GM18861 (cell line): ENCODE data around the gene BNIP1.

ENCODE experiments used
- ATAC-seq: cut with Tn5 transposase; IDR thresholded peaks from one replicate; pipeline ENCODE4 v1.9.1; 2021; ENCODE audit not compliant: unreplicated experiment

The BNIP1 gene

GRCh38 chr5:173163219-173163618 is 18.9 kb downstream of the BNIP1 start:
- no peak for ATAC-seq

GRCh38 chr5:173165177-173166016 is 21.1 kb downstream of the BNIP1 start:
- no peak for ATAC-seq

- ATAC-seq = no peak
These were observed 27.8 kb downstream of the BNIP1 start for GRCh38 chr5:173172166-173172565.

- no peak for ATAC-seq
These were observed 31.2 kb downstream of the BNIP1 start for GRCh38 chr5:173175523-173175922.

GRCh38 chr5:173178369-173178910 is 34.1 kb downstream of the BNIP1 start:
- no peak for ATAC-seq

- no peak for ATAC-seq
These were observed 36.0 kb downstream of the BNIP1 start for GRCh38 chr5:173180331-173180730.

- ATAC-seq = no peak
These were observed 42.9 kb downstream of the BNIP1 start for GRCh38 chr5:173187054-173187743.

- ATAC-seq = no peak
These were observed 43.9 kb downstream of the BNIP1 start for GRCh38 chr5:173188280-173188679.

GRCh38 chr5:173191015-173191414 is 46.7 kb downstream of the BNIP1 start:
- no peak for ATAC-seq

- ATAC-seq = no peak
These were observed 47.2 kb downstream of the BNIP1 start for GRCh38 chr5:173191561-173191960.

- ATAC-seq = no peak
These were observed 48.2 kb downstream of the BNIP1 start for GRCh38 chr5:173192561-173192960.

GRCh38 chr5:173196133-173196952 is 52.0 kb downstream of the BNIP1 start:
- no peak for ATAC-seq

- ATAC-seq = no peak
These were observed 53.1 kb downstream of the BNIP1 start for GRCh38 chr5:173197375-173197891.

- ATAC-seq = no peak
These were observed 53.7 kb downstream of the BNIP1 start for GRCh38 chr5:173198049-173198448.

- no peak for ATAC-seq
These were observed 56.0 kb downstream of the BNIP1 start for GRCh38 chr5:173200356-173200755.

GRCh38 chr5:173201636-173202265 is 57.4 kb downstream of the BNIP1 start:
- ATAC-seq = no peak

GRCh38 chr5:173202266-173202875 is 58.0 kb downstream of the BNIP1 start:
- ATAC-seq = no peak

- ATAC-seq = no peak
These were observed 60.1 kb downstream of the BNIP1 start for GRCh38 chr5:173204185-173204979.

- ATAC-seq = no peak
These were observed 61.6 kb downstream of the BNIP1 start for GRCh38 chr5:173205916-173206315.
